Lower lobe of right lung (tissue), 2 donors: Measurements from ENCODE around the gene SERPINA5. TPM values are rescaled to one million over a fixed set of nuclear protein-coding genes. Genes with fewer than 3 reads are reported as not detected.

Experiments used
- ATAC-seq, 2 donors: fragments of 200-7000 bp; cut with Tn5 transposase; one replicate each; pipeline ENCODE4 v1.9.1; 2020 to 2022; ENCODE audit warnings: mild to moderate bottlenecking in 2 of 2, moderate library complexity in 2 of 2
- DNase-seq: peaks from one replicate; pipeline ENCODE4 v3.0.0-alpha.2; 2020
- H3K27ac ChIP-seq: fragments of 200-600 bp; one replicate; pipeline ENCODE4 v1.8.0; 2022
- H3K27me3 ChIP-seq: fragments of 200-600 bp; one replicate; pipeline ENCODE4 v1.8.0; 2022; ENCODE audit warnings: low read depth
- H3K36me3 ChIP-seq: fragments of 200-600 bp; one replicate; pipeline ENCODE4 v1.8.0; 2022; ENCODE audit warnings: mild to moderate bottlenecking
- H3K4me1 ChIP-seq: fragments of 200-600 bp; one replicate; pipeline ENCODE4 v1.8.0; 2022
- H3K4me3 ChIP-seq: fragments of 200-600 bp; one replicate; pipeline ENCODE4 v1.8.0; 2022; ENCODE audit warnings: mild to moderate bottlenecking
- H3K9me3 ChIP-seq: fragments of 200-600 bp; one replicate; pipeline ENCODE4 v1.8.0; 2022
- CTCF ChIP-seq: fragments of 200-600 bp; IDR thresholded peaks from one replicate; pipeline ENCODE4 v1.8.0; 2022; ENCODE audit warnings: antibody characterized with exemption, mild to moderate bottlenecking
- intact Hi-C: fragments of 100-400 bp; cut with DNase I; formaldehyde crosslinking; loops from one replicate; pipeline ENCODE4 v1.11.0; 2022
- total RNA-seq: library from RNA; stranded (reverse); fragmentation: NEBNext Ultra II Directional; extraction: Animal tissue kit (Norgen Biotek cat#: 25700); gene quantifications from one replicate; pipeline ENCODE4 v1.2.1, GENCODE V29; 2021
- donor health status: DM: no; HTN: yes; CAD: no; lungs with severe emphysema.

The SERPINA5 gene
- total RNA-seq, 1 donor from 2014 or later = 0.56 TPM

GRCh38 chr14:94593749-94594431 lies 12.7 kb downstream of the SERPINA5 start:
- peaks cover 3% of the 10 kb centered on the region for H3K4me1 ChIP-seq
- DNase-seq (no peak), ATAC-seq (no peak)
- H3K36me3 ChIP-seq = no peaks in the 10 kb centered on the region
- intact Hi-C loops = no loop called here
- H3K27me3 ChIP-seq = no peaks in the 10 kb centered on the region
- no peak for TF ChIP-seq CTCF
- no peaks in the 10 kb centered on the region for H3K9me3 ChIP-seq
- no peak overlapping the region for H3K27ac ChIP-seq
- H3K4me3 ChIP-seq = no peak overlapping the region

DNA sequence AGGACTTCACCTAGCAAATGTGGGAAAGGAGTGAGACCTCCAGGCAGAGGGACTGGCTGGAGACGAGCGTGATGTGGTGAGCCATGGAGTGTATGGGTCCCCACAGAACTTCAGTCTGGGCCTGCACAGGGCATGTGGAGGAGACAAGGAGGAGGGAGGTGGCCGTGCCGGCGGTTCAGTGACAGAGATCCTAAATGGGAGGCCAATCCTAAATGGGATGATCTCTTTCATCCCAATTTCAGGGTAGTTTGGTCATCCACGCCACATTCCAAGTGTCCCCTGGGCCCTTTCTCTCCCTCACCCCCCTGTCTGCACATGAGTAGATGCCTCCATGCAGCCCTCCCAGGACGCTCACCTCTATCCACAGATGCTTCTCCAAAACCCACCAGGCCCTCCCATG lies 13.2 kb downstream of the SERPINA5 start:
- no peak for TF ChIP-seq CTCF
- Histone ChIP-seq H3K27me3 (no peaks in the 10 kb centered on the region), H3K36me3 (no peaks in the 10 kb centered on the region), H3K27ac (no peak overlapping the region), H3K4me1 (peaks cover 8% of the 10 kb centered on the region), H3K4me3 (no peak overlapping the region), H3K9me3 (no peaks in the 10 kb centered on the region)
- DNase-seq (no peak), ATAC-seq (no peak)
- intact Hi-C loops = no loop called here

GRCh38 chr14:94595912-94596311 lies 14.7 kb downstream of the SERPINA5 start:
- Histone ChIP-seq H3K4me3 (no peak overlapping the region), H3K27ac (no peak overlapping the region), H3K4me1 (peaks cover 14% of the 10 kb centered on the region), H3K36me3 (no peaks in the 10 kb centered on the region), H3K27me3 (no peaks in the 10 kb centered on the region), H3K9me3 (no peaks in the 10 kb centered on the region)
- DNase-seq (no peak), ATAC-seq (no peak)
- intact Hi-C loops = no loop called here
- TF ChIP-seq CTCF = no peak

DNA sequence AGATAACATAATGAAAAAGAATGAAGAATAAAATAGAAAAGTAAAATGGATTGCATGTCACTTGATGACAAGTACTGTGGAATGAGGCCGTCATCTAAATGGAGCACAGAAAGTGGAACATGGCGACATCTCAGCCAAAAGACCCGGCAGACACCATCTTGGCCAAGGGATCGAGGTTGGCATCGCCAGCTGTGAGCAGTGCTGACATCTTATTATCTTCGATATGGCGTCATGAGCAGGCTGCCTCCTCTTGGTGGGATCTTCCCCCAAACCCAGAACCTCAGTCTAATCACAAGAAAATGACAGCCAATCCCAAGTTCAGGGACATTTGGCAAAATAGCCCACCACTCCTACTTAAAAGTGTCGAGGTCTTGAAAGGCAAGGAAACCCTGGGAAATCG lies 15.1 kb downstream of the SERPINA5 start:
- Histone ChIP-seq H3K27me3 (no peaks in the 10 kb centered on the region), H3K9me3 (no peaks in the 10 kb centered on the region), H3K4me1 (peaks cover 14% of the 10 kb centered on the region), H3K36me3 (no peaks in the 10 kb centered on the region), H3K27ac (no peak overlapping the region), H3K4me3 (no peak overlapping the region)
- intact Hi-C loops = no loop called here
- ATAC-seq (no peak), DNase-seq (no peak)
- no peak for TF ChIP-seq CTCF

GRCh38 chr14:94597788-94598187 lies 16.6 kb downstream of the SERPINA5 start:
- no peak for ATAC-seq
- DNase-seq = no peak
- H3K27me3 ChIP-seq = no peaks in the 10 kb centered on the region
- H3K27ac ChIP-seq = no peak overlapping the region
- intact Hi-C loops = no loop called here
- no peaks in the 10 kb centered on the region for H3K9me3 ChIP-seq
- H3K36me3 ChIP-seq = no peaks in the 10 kb centered on the region
- H3K4me1 ChIP-seq = peaks cover 14% of the 10 kb centered on the region
- no peak overlapping the region for H3K4me3 ChIP-seq
- no peak for TF ChIP-seq CTCF

GRCh38 chr14:94598506-94598815 lies 17.2 kb downstream of the SERPINA5 start:
- intact Hi-C loops = no loop called here
- Histone ChIP-seq H3K9me3 (no peaks in the 10 kb centered on the region), H3K27ac (no peak overlapping the region), H3K27me3 (no peaks in the 10 kb centered on the region), H3K4me3 (no peak overlapping the region), H3K36me3 (no peaks in the 10 kb centered on the region), H3K4me1 (peaks cover 14% of the 10 kb centered on the region)
- ATAC-seq = no peak
- DNase-seq = no peak
- TF ChIP-seq CTCF = no peak
